SK-N-SH treated with all-trans-retinoic acid at 6 μM for 48 hours (cell line): ENCODE measurements around the gene INSRR.

Source experiments
- ATAC-seq: fragments of 200-7000 bp; cut with Tn5 transposase; 3 replicates; pipeline ENCODE4 v1.9.1; 2020; ENCODE audit warnings: mild to moderate bottlenecking, moderate library complexity
- ARNTL ChIP-seq: fragments of 450-650 bp; formaldehyde crosslinking; IDR thresholded peaks from 2 replicates; pipeline ENCODE4 v1.5.0; 2020; ENCODE audit warnings: low read depth, mild to moderate bottlenecking, moderate library complexity, borderline replicate concordance
- ESRRG ChIP-seq: fragments of 250-450 bp; sonication (Bioruptor Pico); IDR thresholded peaks from 2 replicates; pipeline ENCODE4 v1.6.1; 2021; ENCODE audit warnings: mild to moderate bottlenecking
- GLIS3 ChIP-seq: fragments of 250-450 bp; sonication (Bioruptor Pico); IDR thresholded peaks from 2 replicates; pipeline ENCODE4 v1.5.0; 2020; ENCODE audit warnings: mild to moderate bottlenecking, moderate library complexity
- ISL1 ChIP-seq: fragments of 250-450 bp; sonication (Bioruptor Pico); IDR thresholded peaks from 2 replicates; pipeline ENCODE4 v2.1.2; 2022; ENCODE audit warnings: mild to moderate bottlenecking, moderate library complexity
- OSR1 ChIP-seq: fragments of 250-450 bp; sonication (Bioruptor Pico); IDR thresholded peaks from 2 replicates; pipeline ENCODE4 v1.8.0; 2022; ENCODE audit warnings: moderate library complexity, mild to moderate bottlenecking, inconsistent platforms
- PPARA ChIP-seq: fragments of 250-450 bp; sonication (Bioruptor Pico); IDR thresholded peaks from 2 replicates; pipeline ENCODE4 v1.5.0; 2020; ENCODE audit warnings: mild to moderate bottlenecking, borderline replicate concordance
- RARB ChIP-seq: fragments of 250-450 bp; sonication (Bioruptor Pico); IDR thresholded peaks from 2 replicates; pipeline ENCODE4 v1.8.0; 2021; ENCODE audit warnings: mild to moderate bottlenecking, moderate library complexity
- SNAI2 ChIP-seq: fragments of 250-450 bp; sonication (Bioruptor Pico); IDR thresholded peaks from 2 replicates; pipeline ENCODE4 v1.5.0; 2020; ENCODE audit warnings: mild to moderate bottlenecking, moderate library complexity
- TCF4 ChIP-seq: fragments of 250-450 bp; sonication (Bioruptor Pico); IDR thresholded peaks from 2 replicates; pipeline ENCODE4 v1.8.0; 2021; ENCODE audit warnings: mild to moderate bottlenecking, moderate library complexity, borderline replicate concordance
- TOX ChIP-seq: fragments of 250-450 bp; sonication (Bioruptor Pico); IDR thresholded peaks from 2 replicates; pipeline ENCODE4 v1.8.0; 2021; ENCODE audit warnings: mild to moderate bottlenecking, moderate library complexity, borderline replicate concordance
- ZC3H10 ChIP-seq: fragments of 250-450 bp; sonication (Bioruptor Pico); IDR thresholded peaks from 2 replicates; pipeline ENCODE4 v1.5.1; 2021; ENCODE audit warnings: mild to moderate bottlenecking, moderate library complexity
- ZFP3 ChIP-seq: fragments of 250-450 bp; sonication (Bioruptor Pico); IDR thresholded peaks from 2 replicates; pipeline ENCODE4 v1.5.0; 2020; ENCODE audit warnings: mild to moderate bottlenecking, moderate library complexity
- ZNF565 ChIP-seq: fragments of 450-650 bp; formaldehyde crosslinking; conservative IDR thresholded peaks from 2 replicates; pipeline ENCODE4 v1.5.0; 2020; ENCODE audit warnings: low read depth, mild to moderate bottlenecking, moderate library complexity
- ZNF70 ChIP-seq: fragments of 450-650 bp; formaldehyde crosslinking; IDR thresholded peaks from 2 replicates; pipeline ENCODE4 v1.5.0; 2020; ENCODE audit warnings: mild to moderate bottlenecking, moderate library complexity
- ZNF8 ChIP-seq: fragments of 450-650 bp; formaldehyde crosslinking; IDR thresholded peaks from 2 replicates; pipeline ENCODE4 v1.5.0; 2020; ENCODE audit warnings: mild to moderate bottlenecking, moderate library complexity
- TF ChIP-seq, protein P1 (sequence below): fragments of 250-450 bp; sonication (Bioruptor Pico); IDR thresholded peaks from 2 replicates; pipeline ENCODE4 v1.8.0; 2021; ENCODE audit warnings: low read depth, mild to moderate bottlenecking, moderate library complexity, borderline replicate concordance
- TF ChIP-seq, protein P2 (sequence below): fragments of 250-450 bp; sonication (Bioruptor Pico); IDR thresholded peaks from 2 replicates; pipeline ENCODE4 v1.8.0; 2020; ENCODE audit warnings: mild to moderate bottlenecking, moderate library complexity, borderline replicate concordance
- TF ChIP-seq, protein P3 (sequence below): fragments of 250-450 bp; sonication (Bioruptor Pico); IDR thresholded peaks from 2 replicates; pipeline ENCODE4 v1.5.1; 2021; ENCODE audit warnings: mild to moderate bottlenecking, moderate library complexity
- TF ChIP-seq, protein P4 (sequence below): fragments of 250-450 bp; sonication (Bioruptor Pico); IDR thresholded peaks from 2 replicates; pipeline ENCODE4 v1.5.1; 2020; ENCODE audit warnings: low read depth, mild to moderate bottlenecking, moderate library complexity

The INSRR gene

DNA sequence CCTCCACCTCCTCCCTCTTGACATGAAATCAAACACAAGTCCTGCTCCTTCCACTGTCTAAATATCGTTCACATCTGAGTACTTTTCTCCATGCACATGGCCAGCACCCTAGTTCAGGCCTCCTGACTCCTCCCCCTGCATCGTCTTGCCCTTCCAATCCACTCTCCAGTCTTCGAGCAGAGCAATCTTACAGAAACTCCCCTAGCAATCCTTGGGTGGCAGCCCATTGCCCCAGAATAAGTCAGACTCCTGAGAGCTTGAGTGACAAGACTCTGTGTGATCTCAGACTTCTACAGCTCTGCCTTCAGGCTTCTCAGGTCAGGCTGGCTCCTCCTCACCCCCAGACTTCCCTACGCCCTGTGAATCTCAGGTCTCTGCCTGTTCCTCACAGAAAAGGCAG, 47.7 kb downstream of the INSRR start (continued):
- TF ChIP-seq ISL1 (CRISPR knock-in tag): no peak
- TF ChIP-seq ZFP3 (CRISPR knock-in tag): no peak
- no peak for TF ChIP-seq ESRRG (CRISPR knock-in tag)
- TF ChIP-seq TCF4 (CRISPR knock-in tag): no peak
- TF ChIP-seq SNAI2 (CRISPR knock-in tag): no peak
- TF ChIP-seq RARB: no peak

DNA sequence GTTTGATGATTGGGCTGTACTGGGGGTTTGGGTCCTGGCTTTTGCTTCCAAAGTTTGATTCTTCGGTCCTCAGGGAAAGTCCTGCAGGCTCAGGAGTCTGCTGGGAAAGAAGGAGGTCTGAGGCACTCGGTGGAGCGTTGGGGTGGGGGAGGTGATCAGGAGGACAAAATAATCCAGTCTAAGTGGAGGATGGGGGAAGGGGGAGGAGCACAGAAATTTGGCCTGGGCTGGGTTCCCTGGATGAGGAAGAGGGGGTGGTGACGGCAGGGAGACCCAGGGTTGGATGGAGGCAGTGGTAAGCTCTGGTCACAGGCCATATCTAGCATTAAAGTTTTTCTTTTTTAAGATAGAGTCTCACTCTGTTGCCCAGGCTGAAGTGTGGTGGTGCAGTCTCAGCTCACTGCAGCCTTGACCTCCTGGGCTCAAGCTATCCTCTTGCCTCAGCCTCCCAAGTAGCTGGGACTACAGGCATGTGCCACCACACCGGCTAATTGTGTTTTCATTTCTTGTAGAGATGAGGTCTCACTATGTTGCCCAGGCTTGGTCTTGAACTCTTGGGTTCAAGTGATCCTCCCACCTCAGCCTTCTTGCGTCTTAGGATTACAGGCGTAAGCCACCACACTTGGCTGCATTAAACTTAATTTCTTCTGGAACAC, 49.1 kb downstream of the INSRR start:
- no peak for ATAC-seq
- TF ChIP-seq ZNF70 (no peak), ESRRG (CRISPR knock-in tag) (no peak), GLIS3 (CRISPR knock-in tag) (no peak), TCF4 (CRISPR knock-in tag) (no peak), OSR1 (no peak), ZNF565 (CRISPR knock-in tag) (no peak), ARNTL (CRISPR knock-in tag) (no peak), ZNF8 (CRISPR knock-in tag) (no peak), ZFP3 (CRISPR knock-in tag) (no peak), ZC3H10 (CRISPR knock-in tag) (no peak), RARB (no peak)
- TF ChIP-seq, protein P1, sequence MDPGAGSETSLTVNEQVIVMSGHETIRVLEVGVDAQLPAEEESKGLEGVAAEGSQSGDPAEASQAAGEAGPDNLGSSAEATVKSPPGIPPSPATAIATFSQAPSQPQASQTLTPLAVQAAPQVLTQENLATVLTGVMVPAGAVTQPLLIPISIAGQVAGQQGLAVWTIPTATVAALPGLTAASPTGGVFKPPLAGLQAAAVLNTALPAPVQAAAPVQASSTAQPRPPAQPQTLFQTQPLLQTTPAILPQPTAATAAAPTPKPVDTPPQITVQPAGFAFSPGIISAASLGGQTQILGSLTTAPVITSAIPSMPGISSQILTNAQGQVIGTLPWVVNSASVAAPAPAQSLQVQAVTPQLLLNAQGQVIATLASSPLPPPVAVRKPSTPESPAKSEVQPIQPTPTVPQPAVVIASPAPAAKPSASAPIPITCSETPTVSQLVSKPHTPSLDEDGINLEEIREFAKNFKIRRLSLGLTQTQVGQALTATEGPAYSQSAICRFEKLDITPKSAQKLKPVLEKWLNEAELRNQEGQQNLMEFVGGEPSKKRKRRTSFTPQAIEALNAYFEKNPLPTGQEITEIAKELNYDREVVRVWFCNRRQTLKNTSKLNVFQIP (CRISPR knock-in tag): no peak
- TF ChIP-seq, protein P2, sequence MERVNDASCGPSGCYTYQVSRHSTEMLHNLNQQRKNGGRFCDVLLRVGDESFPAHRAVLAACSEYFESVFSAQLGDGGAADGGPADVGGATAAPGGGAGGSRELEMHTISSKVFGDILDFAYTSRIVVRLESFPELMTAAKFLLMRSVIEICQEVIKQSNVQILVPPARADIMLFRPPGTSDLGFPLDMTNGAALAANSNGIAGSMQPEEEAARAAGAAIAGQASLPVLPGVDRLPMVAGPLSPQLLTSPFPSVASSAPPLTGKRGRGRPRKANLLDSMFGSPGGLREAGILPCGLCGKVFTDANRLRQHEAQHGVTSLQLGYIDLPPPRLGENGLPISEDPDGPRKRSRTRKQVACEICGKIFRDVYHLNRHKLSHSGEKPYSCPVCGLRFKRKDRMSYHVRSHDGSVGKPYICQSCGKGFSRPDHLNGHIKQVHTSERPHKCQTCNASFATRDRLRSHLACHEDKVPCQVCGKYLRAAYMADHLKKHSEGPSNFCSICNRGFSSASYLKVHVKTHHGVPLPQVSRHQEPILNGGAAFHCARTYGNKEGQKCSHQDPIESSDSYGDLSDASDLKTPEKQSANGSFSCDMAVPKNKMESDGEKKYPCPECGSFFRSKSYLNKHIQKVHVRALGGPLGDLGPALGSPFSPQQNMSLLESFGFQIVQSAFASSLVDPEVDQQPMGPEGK (CRISPR knock-in tag): no peak
- TF ChIP-seq, protein P3, sequence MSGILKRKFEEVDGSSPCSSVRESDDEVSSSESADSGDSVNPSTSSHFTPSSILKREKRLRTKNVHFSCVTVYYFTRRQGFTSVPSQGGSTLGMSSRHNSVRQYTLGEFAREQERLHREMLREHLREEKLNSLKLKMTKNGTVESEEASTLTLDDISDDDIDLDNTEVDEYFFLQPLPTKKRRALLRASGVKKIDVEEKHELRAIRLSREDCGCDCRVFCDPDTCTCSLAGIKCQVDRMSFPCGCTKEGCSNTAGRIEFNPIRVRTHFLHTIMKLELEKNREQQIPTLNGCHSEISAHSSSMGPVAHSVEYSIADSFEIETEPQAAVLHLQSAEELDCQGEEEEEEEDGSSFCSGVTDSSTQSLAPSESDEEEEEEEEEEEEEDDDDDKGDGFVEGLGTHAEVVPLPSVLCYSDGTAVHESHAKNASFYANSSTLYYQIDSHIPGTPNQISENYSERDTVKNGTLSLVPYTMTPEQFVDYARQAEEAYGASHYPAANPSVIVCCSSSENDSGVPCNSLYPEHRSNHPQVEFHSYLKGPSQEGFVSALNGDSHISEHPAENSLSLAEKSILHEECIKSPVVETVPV: no peak
- TF ChIP-seq, protein P4, sequence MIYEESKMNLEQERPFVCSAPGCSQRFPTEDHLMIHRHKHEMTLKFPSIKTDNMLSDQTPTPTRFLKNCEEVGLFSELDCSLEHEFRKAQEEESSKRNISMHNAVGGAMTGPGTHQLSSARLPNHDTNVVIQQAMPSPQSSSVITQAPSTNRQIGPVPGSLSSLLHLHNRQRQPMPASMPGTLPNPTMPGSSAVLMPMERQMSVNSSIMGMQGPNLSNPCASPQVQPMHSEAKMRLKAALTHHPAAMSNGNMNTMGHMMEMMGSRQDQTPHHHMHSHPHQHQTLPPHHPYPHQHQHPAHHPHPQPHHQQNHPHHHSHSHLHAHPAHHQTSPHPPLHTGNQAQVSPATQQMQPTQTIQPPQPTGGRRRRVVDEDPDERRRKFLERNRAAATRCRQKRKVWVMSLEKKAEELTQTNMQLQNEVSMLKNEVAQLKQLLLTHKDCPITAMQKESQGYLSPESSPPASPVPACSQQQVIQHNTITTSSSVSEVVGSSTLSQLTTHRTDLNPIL (CRISPR knock-in tag): no peak

DNA sequence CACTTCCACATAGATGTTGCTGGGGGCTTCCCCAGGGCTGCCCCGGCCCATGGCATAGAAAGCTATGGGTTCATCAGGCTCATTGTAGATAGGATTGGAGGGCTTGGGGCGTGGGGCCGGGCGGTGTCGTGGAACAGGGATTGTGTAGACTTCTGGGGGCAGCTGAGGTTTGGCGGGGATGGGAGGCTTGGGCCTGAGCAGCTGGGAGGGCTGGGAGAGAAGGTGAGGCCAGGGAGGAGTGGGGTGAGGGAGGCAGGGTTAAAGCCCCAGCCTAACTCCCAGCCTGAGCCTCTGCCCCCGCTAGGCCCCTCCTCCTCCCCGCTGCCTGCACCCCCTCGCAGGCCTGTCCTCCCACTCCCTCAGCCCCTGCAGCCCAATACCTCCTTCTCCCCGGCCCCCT, 49.6 kb downstream of the INSRR start:
- TF ChIP-seq ISL1 (CRISPR knock-in tag): no peak
- TF ChIP-seq ZNF565 (CRISPR knock-in tag): no peak
- ATAC-seq: no peak

DNA sequence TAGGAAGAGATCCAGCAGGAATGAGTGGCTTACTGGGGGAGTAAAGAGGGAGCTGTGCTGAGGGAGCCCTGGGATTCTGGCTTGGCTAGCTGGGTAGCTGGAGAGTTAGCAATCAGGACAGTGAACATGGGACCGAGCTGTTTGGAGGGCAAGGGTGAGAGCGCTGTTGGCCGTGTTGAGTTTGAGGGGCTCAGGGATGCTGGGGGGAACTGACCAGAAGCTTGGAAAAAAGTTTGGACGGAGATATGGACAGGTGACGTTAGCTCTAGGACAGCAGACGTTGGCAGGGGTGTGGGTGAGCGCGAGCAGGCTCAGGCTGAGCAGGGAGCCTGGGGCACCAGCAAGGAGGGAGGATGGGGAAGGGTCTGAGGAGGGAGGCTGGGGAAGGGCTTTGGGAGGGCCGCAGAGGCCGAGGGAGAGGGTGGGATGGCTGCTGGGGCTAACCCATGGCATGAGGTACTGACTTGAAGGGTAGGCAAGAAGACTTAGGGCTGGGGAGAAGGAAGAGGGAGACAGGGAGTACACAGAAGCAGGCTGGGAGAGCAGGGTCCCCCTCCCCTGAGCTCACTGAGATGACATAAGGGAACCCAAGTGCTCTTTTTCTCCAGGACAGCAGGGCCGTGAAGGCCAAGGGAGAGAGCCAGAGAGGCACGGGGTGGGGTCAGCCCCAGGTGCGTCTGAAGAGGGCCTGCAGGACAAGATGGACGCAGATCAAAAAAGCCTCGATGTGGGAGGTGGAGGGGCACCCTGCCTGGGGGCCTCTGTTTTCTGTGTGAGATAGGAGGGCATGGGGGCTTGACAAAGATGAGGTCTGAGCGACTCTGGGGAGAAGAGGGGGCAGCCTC, 50.5 kb downstream of the INSRR start:
- ATAC-seq: no peak

More for the DNA sequence above, 50.5 kb downstream of the INSRR start:
- TF ChIP-seq ZFP3 (CRISPR knock-in tag): no peak
- no peak for TF ChIP-seq PPARA (CRISPR knock-in tag)
- no peak for TF ChIP-seq TOX
- TF ChIP-seq, protein P3: no peak
- no peak for TF ChIP-seq ISL1 (CRISPR knock-in tag)
- no peak for TF ChIP-seq ARNTL (CRISPR knock-in tag)
- TF ChIP-seq ZC3H10 (CRISPR knock-in tag): no peak
- TF ChIP-seq OSR1: no peak
- TF ChIP-seq, protein P1 (CRISPR knock-in tag): no peak
- TF ChIP-seq TCF4 (CRISPR knock-in tag): no peak
- TF ChIP-seq GLIS3 (CRISPR knock-in tag): no peak
- TF ChIP-seq ZNF565 (CRISPR knock-in tag): no peak
